GM12875 (cell line): ENCODE measurements around the gene NSL1.
"Not testable (repeated sequence)": the region's sequence is repeated elsewhere in the genome, so short reads cannot be mapped to it uniquely, and the experiment has no call there.

Experiments used
- H3K4me3 ChIP-seq: one replicate; pipeline ENCODE4 v1.5.1; 2011; ENCODE audit warnings: low read depth, low read length, control low read depth
- CTCF ChIP-seq: IDR thresholded peaks from 2 replicates; pipeline ENCODE4 v1.5.1; 2011; ENCODE audit warnings: low read depth, mild to moderate bottlenecking, control low read depth, inconsistent platforms, low read length, moderate library complexity, borderline replicate concordance; ENCODE audit not compliant: insufficient read depth

The NSL1 gene

GRCh38 chr1:212771341-212771740 lies 20.2 kb downstream of the NSL1 start:
- TF ChIP-seq CTCF = no peak
- no peak overlapping the region for H3K4me3 ChIP-seq

GRCh38 chr1:212769459-212770167 lies 22.0 kb downstream of the NSL1 start:
- no peak overlapping the region for H3K4me3 ChIP-seq
- no peak for TF ChIP-seq CTCF

- not testable (repeated sequence) for H3K4me3 ChIP-seq
These were observed 24.8 kb downstream of the NSL1 start for GRCh38 chr1:212766825-212767224.

DNA sequence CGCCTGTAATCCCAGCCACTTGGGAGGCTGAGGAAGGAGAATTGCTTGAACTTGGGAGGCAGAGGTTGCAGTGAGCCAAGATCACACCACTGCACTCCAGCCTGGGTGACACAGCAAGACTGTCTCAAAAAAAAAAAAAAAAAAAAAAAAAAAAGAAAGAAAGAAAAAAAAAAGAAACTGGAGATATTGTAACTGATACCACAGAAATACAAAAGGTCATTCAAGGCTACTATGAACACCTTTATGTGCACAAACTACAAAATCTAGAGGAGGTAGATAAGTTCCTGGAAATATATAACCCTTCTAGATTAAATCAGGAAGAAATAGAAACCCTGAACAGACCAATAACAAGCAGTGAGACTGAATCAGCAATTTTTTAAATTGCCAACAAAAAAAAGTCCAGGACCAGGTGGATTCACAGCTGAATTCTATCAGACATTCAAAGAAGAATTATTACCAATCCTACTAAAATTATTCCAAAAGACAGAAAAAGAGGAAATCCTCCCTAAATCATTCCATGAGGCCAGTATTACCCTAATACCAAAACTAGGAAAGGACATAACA lies 26.8 kb downstream of the NSL1 start:
- H3K4me3 ChIP-seq = not testable (repeated sequence)

- no peak for TF ChIP-seq CTCF
- no peak overlapping the region for H3K4me3 ChIP-seq
These were observed 28.7 kb downstream of the NSL1 start for GRCh38 chr1:212762839-212763238.

DNA sequence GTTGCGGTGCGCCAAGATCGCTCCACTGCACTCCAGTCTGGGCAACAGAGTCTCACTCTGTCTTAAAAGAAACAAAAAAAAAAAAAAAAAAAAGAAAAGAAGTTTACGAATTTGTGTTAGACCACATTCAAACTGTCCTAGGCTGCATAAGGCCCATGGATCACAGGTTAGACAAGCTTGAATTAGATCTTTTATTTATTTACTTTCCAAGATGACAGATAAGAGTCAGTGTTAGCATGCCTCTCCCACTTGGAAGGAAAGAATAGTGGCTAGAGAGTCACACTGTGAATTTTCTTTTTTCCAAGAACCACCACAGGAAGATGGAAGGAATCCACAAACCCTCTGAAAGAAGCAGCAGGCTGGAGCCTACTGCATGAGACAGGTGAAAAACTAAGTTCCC lies 29.3 kb downstream of the NSL1 start:
- TF ChIP-seq CTCF = no peak
- no peak overlapping the region for H3K4me3 ChIP-seq

GRCh38 chr1:212760126-212760823 lies 31.3 kb downstream of the NSL1 start:
- H3K4me3 ChIP-seq = no peak overlapping the region
- peak; percentile 85 for TF ChIP-seq CTCF

GRCh38 chr1:212759683-212760082 lies 31.9 kb downstream of the NSL1 start:
- no peak overlapping the region for H3K4me3 ChIP-seq
- no peak for TF ChIP-seq CTCF
